Ovary (tissue), 3 donors: Measurements from ENCODE around the gene RAD50.

ENCODE experiments used
- CTCF ChIP-seq, 3 donors: fragments of 450-650 bp in 2 of 3; fragments of 200-600 bp in 1 of 3; IDR thresholded peaks; one replicate each; pipeline versions ENCODE4 v1.5.1 to v1.8.0; 2016 to 2022; ENCODE audit warnings: antibody characterized with exemption in 3 of 3, mild to moderate bottlenecking in 1 of 3
- POLR2A ChIP-seq: fragments of 450-650 bp; IDR thresholded peaks from one replicate; pipeline ENCODE4 v1.6.1; 2017; ENCODE audit warnings: antibody characterized with exemption, mild to moderate bottlenecking, moderate library complexity
- donor health status: DM: no; HTN: no; CAD: no.

GRCh38 chr5:132679166-132679565 lies 122.4 kb downstream of the RAD50 start:
- TF ChIP-seq POLR2A (no peak), CTCF (IDR thresholded peaks at IDR 0.05) (no peak)
